Mucosa of rectum (tissue), 2 donors: ENCODE measurements around the gene ARHGEF28.

ENCODE experiments used
- H3K27ac ChIP-seq, 2 donors: one replicate each; pipeline ENCODE4 v1.7.0; 2013; ENCODE audit warnings: inconsistent platforms in 2 of 2, low read depth in 2 of 2, low read length in 2 of 2
- H3K27me3 ChIP-seq, 2 donors: one replicate each; pipeline ENCODE4 v1.7.0; 2013; ENCODE audit warnings: low read length in 2 of 2; ENCODE audit not compliant: control insufficient read depth in 2 of 2, insufficient read depth in 2 of 2
- H3K36me3 ChIP-seq, 2 donors: one replicate each; pipeline ENCODE4 v1.7.0; 2013; ENCODE audit warnings: low read length in 2 of 2; ENCODE audit not compliant: control insufficient read depth in 2 of 2, insufficient read depth in 2 of 2
- H3K4me1 ChIP-seq, 2 donors: one replicate each; pipeline ENCODE4 v1.7.0; 2013; ENCODE audit warnings: low read length in 2 of 2, mild to moderate bottlenecking in 1 of 2; ENCODE audit not compliant: control insufficient read depth in 2 of 2, insufficient read depth in 2 of 2
- H3K4me3 ChIP-seq, 2 donors: one replicate each; pipeline ENCODE4 v1.7.0; 2013; ENCODE audit warnings: low read length in 2 of 2
- H3K9ac ChIP-seq, 2 donors: one replicate each; pipeline ENCODE4 v1.7.0; 2013; ENCODE audit warnings: low read length in 2 of 2, low read depth in 1 of 2, mild to moderate bottlenecking in 1 of 2
- H3K9me3 ChIP-seq, 2 donors: one replicate each; pipeline ENCODE4 v1.7.0; 2013; ENCODE audit warnings: low read length in 2 of 2; ENCODE audit not compliant: control insufficient read depth in 2 of 2
- donor health status: healthy.
- donor health status: Normal muscosa, but diverticular disease.

Gene ARHGEF28

DNA sequence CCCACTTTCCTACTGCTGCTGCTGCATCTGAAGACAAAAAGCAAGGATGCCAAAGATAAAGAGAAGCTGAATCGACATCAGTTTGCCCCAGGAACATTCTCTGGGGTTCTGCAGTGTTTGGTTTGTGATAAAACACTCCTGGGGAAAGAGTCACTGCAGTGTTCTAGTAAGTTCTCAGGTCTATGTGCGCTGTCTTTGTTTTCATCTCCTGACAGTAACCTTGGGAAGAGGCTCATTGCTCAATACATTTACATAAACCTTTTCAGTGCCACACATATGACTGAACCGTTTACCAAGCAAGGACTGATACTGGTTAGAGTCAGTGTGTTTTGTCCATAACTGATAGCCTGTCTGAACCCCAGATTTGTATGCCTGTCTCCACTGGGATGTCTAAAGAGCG, 232.1 kb downstream of the ARHGEF28 start:
- Histone ChIP-seq H3K36me3 (peaks cover 4 to 7% of the 10 kb centered on the region in 2 donors), H3K27ac (no peak overlapping the region), H3K9me3 (no peaks in the 10 kb centered on the region), H3K9ac (no peak overlapping the region), H3K4me3 (no peak overlapping the region), H3K27me3 (no peaks in the 10 kb centered on the region), H3K4me1 (no peaks in the 10 kb centered on the region)

DNA sequence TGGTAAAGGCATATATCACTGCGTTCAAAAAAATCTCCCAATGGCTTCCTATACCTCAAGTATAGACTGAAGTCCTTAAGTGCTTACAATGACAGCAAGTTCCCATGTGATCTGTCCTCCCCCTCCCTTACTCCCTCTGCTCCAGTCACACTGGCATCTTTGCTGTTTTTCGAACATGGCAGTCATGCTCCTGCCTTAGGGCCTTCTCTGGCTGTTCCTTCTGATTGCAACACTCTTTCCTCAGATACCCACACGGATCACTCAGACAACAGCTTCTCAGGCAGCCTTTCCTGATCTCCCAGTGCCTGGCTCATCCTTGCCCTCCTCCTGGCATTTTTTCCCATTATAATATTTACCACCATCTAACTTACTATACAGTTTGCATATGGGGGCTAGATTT, 232.8 kb downstream of the ARHGEF28 start:
- Histone ChIP-seq H3K4me1 (no peaks in the 10 kb centered on the region), H3K27me3 (no peaks in the 10 kb centered on the region), H3K36me3 (peaks cover 4 to 7% of the 10 kb centered on the region in 2 donors), H3K27ac (no peak overlapping the region), H3K9ac (no peak overlapping the region), H3K9me3 (no peaks in the 10 kb centered on the region), H3K4me3 (no peak overlapping the region)

DNA sequence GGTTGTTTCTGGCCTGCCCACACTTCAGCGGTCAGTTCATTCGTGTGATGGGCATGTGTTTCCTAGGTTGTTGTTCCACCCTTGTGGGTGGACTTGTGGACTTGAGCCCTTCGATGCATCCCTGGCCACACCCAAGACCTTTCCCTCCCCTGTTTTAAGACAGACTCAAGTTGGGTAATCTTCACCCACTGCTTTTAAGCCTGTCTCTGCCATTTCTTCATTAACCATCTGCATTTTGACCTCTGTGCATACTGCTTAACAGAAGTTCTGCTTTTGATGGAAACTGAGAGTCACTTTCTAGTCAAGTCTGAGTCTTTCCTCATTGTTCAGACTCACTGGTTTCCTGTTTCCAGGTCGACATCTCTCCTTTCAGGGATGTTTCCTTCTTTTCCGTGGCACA, 233.7 kb downstream of the ARHGEF28 start:
- Histone ChIP-seq H3K9ac (no peak overlapping the region), H3K9me3 (no peaks in the 10 kb centered on the region), H3K27ac (no peak overlapping the region), H3K4me3 (no peak overlapping the region), H3K4me1 (no peaks in the 10 kb centered on the region), H3K27me3 (no peaks in the 10 kb centered on the region), H3K36me3 (peaks cover 4 to 7% of the 10 kb centered on the region in 2 donors)

DNA sequence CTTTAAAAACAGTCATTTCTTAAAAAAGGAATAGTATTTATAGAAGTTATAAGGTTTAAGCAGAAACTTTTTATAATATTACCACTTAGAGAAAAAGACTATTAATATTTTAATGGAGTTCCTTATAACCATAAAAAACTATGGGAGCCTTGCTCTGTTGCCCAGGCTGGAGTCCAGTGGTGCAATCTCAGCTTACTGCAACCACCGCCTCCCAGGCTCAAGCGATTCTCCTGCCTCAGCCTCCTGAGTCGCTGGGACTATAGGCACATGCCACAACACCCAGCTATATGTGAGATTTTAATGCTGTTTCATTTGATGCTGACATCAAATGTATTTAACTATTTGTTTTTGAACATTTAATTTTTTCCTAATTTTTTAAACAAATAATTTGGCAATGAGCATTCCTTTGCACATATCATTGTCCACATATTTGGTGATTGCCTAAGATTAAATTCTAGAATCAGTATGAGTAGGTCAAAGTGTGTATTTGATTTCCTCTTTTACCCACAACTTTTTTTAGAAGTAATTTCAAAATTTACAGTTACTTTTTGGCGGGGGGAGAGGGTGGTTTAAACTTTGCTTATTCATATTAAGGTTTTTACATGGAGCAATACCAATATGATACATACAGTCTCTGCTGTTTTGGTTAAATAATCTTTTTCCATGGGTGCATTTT, 235.5 kb downstream of the ARHGEF28 start:
- H3K27me3 ChIP-seq: no peaks in the 10 kb centered on the region
- no peaks in the 10 kb centered on the region for H3K9me3 ChIP-seq
- H3K36me3 ChIP-seq: peaks cover 4 to 7% of the 10 kb centered on the region in 2 donors
- no peak overlapping the region for H3K9ac ChIP-seq
- no peak overlapping the region for H3K27ac ChIP-seq
- H3K4me1 ChIP-seq: no peaks in the 10 kb centered on the region
- H3K4me3 ChIP-seq: no peak overlapping the region

DNA sequence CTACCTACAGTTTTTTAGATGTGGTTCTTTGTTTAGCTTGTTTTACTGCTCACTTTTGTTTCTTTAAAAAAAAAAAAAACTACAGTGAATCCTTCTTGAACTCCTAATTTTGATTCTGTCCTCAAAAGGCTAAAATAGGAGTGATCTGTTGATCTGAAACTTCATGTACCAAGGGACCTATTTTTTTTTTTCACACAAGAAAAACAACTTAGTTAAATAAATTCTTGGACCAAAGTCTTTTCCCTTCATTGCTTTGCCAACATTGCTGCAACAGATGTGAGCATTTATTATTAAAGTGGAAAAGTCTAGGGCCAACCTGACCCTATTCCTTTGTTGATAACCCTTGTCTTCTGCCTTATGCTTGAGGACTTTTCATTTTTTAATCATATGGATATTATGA, 236.8 kb downstream of the ARHGEF28 start:
- Histone ChIP-seq H3K27me3 (no peaks in the 10 kb centered on the region), H3K9me3 (no peaks in the 10 kb centered on the region), H3K4me1 (no peaks in the 10 kb centered on the region), H3K9ac (no peak overlapping the region), H3K27ac (no peak overlapping the region), H3K4me3 (no peak overlapping the region), H3K36me3 (peaks cover 4 to 7% of the 10 kb centered on the region in 2 donors)

DNA sequence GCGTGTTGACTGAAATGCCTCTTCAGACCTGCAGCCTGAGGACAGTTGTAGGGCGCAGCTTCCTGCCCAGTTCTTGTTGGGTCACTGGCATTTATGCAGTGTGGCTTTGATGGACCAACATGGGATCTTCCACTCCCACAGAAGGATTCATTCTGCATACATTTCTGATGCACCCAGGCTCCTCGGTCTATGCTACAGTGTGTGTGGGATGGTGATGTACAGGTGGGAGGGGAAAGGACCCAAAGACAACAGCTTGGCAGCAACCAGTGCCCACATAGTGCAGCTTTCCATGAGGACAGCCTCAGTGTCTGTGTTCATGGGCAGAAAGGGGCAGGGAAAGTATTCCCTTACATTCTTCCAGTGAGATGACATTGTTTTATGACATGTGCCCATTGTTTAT, 237.9 kb downstream of the ARHGEF28 start:
- H3K27ac ChIP-seq: no peak overlapping the region
- H3K4me3 ChIP-seq: no peak overlapping the region
- no peaks in the 10 kb centered on the region for H3K9me3 ChIP-seq
- H3K4me1 ChIP-seq: no peaks in the 10 kb centered on the region
- H3K27me3 ChIP-seq: no peaks in the 10 kb centered on the region
- H3K36me3 ChIP-seq: peaks cover 0 to under 1% of the 10 kb centered on the region in 2 donors
- H3K9ac ChIP-seq: no peak overlapping the region

DNA sequence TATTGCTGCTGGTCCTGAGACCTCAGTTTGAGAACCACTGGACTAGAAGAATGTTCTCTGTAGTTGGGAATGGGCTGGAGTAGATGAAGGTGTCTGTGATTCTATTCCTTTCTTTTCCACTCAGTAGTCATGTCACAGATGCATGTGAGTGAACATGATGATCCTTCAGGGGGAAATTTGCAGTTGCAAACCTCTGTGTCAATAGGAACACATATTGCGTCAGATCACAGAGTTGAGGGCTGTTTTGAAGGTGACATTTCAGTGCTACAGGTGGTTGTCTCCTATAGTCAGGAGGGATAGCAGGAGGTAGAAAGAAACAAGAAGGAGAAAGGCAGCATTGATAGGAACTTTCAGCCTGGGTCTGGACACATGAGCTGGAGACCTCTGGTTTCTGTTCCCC, 239.3 kb downstream of the ARHGEF28 start:
- Histone ChIP-seq H3K27ac (no peak overlapping the region), H3K9ac (no peak overlapping the region), H3K27me3 (no peaks in the 10 kb centered on the region), H3K4me3 (no peak overlapping the region), H3K9me3 (no peaks in the 10 kb centered on the region), H3K4me1 (no peaks in the 10 kb centered on the region), H3K36me3 (no peaks in the 10 kb centered on the region)

DNA sequence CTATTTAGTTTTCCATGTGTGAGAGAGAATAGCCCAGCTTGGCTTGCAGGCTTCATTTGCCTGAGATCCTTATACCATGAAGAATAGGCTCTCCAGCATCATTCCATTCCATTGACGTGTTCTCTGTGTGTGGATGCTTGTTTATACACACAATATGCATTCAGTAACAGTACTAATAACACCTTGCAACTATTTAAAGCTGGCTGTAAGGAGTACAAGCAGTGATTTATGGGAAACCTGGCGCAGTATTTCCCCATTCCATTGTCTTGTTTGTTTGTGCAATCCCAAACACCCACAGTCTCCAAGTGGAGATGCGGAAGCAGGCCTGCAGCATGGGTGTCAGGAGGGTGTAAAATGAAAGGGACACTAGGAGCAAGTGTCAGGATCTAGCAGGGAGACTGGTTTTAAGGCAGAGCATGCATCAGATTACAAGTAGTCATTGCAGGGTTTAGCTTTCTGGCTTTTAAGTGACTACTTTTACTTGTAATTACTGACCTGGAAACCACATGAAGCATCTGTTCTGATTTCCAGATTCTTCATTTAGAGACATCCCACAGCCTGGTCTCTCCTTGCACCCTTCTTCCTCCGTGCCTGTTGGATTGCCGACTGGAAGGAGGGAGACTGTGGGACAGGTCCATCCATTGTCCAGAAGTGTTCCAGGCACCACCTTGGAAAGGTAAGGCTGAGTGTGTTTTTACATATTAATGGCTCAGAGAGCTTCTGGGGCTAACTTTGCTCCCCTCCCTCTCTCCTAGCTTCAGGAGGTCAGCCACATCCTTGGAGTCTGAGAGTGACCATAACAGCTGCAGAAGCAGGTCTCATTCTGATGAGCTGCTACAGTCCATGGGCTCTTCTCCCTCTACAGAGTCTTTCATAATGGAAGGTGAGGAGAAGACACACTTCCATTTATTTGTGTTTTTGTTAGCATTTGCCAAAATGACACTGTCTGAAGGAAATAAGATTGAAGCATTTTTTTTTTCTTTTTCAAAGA, 241.6 kb downstream of the ARHGEF28 start:
- H3K4me1 ChIP-seq: no peaks in the 10 kb centered on the region
- H3K27me3 ChIP-seq: no peaks in the 10 kb centered on the region
- no peak overlapping the region for H3K9ac ChIP-seq
- no peaks in the 10 kb centered on the region for H3K36me3 ChIP-seq
- no peaks in the 10 kb centered on the region for H3K9me3 ChIP-seq
- no peak overlapping the region for H3K27ac ChIP-seq
- H3K4me3 ChIP-seq: no peak overlapping the region

DNA sequence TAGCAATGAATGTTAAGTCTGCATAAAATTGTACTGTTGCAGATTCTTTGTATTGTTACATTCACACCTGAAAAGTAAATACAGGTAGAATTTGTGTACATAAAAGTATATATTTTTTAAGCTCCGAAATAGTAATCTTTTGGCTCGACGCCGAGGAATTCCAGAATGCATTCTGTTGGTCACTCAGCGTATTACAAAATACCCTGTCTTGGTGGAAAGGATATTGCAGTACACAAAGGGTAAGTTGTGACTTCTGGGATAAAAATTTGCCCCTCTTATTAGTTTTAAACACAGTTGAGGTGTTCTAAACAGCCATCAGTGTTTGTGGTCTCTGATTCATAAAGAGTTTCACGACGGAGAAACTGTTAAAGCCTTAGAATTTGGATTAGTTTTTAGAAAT, 257.6 kb downstream of the ARHGEF28 start:
- Histone ChIP-seq H3K4me1 (no peaks in the 10 kb centered on the region), H3K9me3 (no peaks in the 10 kb centered on the region), H3K9ac (no peak overlapping the region), H3K4me3 (no peak overlapping the region), H3K36me3 (peaks cover 0 to 4% of the 10 kb centered on the region in 2 donors), H3K27me3 (no peaks in the 10 kb centered on the region), H3K27ac (no peak overlapping the region)

DNA sequence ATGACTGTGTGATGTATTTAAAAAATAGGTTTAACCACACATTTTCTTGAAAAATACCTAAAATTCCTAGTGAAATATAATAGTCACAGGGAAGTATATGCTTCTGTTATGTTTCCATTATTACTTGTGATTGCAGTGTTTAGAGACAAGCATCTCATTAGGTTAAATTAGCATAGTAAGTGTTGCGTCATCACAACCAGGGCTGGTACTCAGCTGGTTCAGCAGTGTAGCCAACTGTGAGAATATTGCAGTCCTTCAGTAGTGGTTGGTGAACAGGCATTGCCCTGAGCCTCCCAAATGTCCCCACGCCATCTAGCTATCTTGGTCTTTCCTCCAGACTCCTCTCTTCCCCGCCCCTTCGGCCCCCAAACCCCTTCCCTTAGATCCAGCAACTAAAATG, 261.7 kb downstream of the ARHGEF28 start:
- H3K27ac ChIP-seq: no peak overlapping the region
- H3K36me3 ChIP-seq: peaks cover 0 to 4% of the 10 kb centered on the region in 2 donors
- H3K4me3 ChIP-seq: no peak overlapping the region
- H3K4me1 ChIP-seq: no peaks in the 10 kb centered on the region
- H3K9ac ChIP-seq: no peak overlapping the region
- H3K27me3 ChIP-seq: no peaks in the 10 kb centered on the region
- no peaks in the 10 kb centered on the region for H3K9me3 ChIP-seq
